HG03378 (cell line): ENCODE data around the gene KCNH4.
"Not testable (repeated sequence)": the region's sequence is repeated elsewhere in the genome, so short reads cannot be mapped to it uniquely, and the experiment has no call there.

ENCODE experiments used
- ATAC-seq: cut with Tn5 transposase; IDR thresholded peaks from one replicate; pipeline ENCODE4 v1.9.1; 2021; ENCODE audit warnings: mild to moderate bottlenecking, moderate library complexity; ENCODE audit not compliant: unreplicated experiment

KCNH4 gene

DNA sequence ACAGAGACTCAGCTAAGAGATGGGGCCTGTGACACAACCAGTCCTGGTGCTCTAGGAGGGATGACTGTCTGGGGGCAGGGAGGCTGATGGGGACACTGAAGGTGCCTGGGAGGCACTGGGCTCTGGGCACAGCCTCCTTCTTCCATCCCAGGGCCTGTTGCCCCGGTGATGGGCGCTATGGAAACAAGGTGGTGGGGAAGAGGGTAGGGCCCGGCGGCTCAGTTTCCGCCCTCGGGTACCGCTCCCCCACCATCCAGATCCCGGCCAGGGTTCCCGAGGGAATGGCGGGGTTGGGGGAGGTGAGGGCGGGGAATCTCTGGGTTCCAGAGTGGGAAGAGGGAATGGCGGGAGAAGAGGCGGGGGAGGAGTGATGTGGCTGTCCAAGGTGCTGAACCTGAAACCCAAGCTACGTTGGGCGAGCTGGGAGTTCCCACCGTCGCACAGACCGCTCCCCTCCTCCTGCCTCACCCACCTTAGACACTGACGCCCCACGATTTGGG, 981 bp downstream of the KCNH4 start:
- no peak for ATAC-seq

DNA sequence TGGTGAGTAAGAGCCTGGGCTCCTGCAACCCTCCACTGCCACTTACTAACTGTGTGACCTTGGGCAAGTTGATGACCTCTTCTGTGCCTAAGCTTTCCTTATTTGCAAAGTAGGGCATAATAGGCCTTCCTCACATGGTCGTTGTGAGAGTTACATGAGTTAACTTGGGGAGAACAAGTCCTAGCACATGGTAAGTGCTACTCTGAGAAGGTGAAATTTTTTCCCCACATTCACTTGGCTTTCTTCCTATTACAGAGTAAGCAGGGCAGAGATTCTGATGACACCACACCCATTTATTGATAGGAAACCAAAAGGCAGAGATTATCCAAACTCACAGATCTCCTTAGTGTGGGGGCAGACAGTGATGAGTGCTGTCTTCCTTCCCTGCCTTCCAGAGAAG, 1.6 kb downstream of the KCNH4 start:
- ATAC-seq: no peak

DNA sequence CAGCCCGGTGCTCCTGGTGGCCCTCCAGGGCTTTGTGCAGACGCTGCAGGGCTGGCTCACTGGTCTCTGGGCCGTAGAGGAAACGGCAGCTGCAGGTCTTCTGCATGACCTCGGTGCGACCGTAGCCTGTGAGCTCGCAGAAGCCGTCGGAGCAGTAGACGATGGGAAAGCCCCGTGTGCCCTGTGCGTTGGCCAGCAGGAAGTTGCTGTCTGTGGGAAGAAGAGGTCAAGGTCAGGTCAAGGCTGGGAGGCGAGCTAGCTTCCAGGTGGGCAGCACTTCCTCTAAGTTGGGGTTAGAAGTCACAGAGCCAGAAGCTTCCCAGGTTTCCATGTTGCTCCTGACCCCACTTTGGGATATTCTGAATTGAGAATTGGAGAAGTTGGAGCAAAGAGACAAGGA, 2.1 kb downstream of the KCNH4 start:
- ATAC-seq: no peak

DNA sequence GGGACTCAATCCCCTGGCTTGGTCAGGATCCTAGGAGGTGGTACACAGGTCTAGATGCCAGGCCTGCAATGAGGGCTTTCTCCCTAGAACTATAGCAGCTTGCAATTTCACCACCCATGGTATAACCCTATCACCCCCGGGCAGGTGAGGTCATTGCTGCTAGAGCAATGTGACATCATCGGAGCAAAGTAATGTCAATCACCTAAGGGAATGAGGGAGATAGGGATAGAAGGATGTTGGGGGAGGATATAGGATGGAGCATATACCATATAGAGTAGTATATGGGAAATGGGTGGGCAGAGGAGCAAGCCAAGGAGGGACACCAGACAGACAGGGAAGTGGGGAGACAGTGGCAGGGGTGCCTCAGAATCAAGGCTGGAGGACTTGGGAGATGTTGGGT, 3.3 kb downstream of the KCNH4 start:
- no peak for ATAC-seq

DNA sequence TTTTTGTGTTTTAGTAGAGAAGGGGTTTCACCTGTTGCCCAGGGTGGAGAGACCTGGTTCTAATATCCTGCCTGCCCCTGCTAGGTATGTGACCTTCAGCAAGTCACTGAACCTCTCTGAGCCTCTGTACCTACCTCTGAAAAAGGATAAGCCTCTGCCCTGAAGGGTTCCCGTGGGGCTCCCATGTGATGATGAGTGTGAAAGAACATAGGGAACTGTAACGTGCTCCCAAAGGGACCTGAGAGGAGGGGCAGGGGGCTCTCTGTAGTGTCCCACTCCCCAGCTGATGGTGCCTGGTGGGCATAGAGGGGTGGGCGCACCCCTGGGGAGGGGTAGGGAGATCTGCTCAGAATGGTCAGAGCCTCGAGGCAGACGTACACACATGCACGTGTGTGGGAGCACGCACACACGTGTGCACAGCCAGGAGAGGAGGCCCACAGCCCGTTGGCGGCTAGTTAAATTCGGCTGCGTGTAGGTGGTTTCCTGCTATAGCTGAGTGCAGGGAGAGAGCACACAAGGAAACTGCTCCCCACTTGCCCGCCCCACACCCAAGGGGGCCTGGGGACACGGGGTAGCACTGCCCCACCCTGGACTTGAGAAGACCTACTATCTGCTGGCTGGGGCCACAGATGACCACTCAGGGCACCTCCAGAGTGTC, 6.7 kb downstream of the KCNH4 start:
- no peak for ATAC-seq

DNA sequence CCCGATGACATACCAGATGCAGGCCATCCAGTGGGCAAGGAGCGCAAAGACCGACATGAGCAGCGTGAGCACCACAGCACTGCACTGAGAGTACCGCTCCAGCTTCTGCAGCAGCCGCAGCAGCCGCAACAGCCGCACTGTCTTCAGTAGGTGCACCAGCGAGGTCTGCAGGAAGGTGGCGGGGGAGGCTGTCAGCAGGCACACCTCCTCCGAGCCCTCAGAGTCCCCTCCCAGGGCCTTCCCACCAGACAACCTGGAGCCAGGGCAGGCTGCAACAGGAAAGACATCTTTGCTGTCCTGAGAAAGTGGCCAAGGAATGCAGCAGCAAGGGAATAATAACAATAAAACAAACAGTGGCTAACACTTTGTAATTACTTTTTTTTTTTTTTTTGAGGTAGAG, 9.1 kb downstream of the KCNH4 start:
- no peak for ATAC-seq

DNA sequence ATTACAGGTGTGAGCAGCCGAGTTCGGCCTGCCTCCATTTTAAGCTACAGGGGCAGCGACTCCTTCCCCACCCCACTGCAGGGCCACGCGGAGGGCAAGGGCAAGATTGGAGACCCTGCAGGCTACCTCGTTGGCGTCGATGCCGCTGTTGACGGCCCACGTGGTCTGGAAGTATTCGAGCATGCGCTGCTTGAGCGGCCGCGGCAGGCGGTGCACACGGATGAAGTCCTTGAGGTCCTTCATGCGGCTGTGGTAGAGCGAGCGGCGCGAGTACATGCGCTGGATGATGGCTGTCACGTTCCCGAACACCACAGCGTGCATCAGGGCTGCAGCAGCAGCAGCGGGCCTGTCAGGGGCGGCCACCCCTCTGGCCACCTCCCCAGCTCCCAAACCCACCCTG, 11.6 kb downstream of the KCNH4 start:
- no peak for ATAC-seq

DNA sequence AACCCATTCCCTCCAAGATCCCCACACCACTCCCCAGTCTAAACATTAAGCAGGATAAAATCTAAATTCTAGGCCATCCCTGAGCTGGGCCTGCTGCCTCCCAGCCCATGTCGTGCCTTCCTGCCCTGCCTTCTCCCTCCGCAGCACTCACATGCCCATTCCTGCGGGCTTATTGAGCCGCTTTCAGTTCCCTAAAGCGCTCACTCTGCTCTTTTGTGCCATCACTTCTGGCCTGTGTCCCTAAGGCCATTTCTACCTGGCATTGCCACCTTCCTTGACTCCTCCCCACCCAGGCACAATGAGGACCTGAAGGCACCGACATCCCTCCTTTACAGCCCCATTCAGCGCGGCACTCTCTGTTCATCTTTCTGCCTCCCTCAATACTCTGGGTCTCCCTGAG, 13.1 kb downstream of the KCNH4 start:
- ATAC-seq: no peak

DNA sequence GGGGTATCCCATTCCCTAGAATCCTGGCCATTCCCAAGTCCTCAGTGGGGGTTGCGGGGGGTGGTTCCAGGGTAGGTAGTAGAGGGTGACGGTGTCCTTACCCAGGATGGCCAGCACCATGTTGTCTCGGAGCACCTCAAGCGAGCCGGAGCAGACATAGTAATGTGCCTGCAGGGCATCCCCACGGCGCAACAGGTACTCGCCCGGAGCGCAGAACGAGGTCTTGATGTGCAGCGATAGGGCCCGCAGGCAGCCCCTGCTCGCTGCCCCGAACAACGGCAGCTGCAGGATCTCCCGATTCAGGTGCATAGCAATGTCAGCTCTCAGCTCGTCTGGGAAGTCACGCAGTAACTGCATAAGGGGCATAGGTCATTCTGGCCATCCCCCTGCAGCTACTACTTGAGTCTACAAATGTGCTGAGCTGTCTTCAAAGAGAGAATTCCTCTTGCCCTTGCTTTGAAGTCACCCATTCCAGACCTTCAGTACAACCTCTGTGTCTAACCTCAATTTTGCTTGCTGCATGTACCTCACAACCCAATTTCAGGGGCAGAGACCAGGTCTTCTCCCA, 14.7 kb downstream of the KCNH4 start:
- no peak for ATAC-seq

DNA sequence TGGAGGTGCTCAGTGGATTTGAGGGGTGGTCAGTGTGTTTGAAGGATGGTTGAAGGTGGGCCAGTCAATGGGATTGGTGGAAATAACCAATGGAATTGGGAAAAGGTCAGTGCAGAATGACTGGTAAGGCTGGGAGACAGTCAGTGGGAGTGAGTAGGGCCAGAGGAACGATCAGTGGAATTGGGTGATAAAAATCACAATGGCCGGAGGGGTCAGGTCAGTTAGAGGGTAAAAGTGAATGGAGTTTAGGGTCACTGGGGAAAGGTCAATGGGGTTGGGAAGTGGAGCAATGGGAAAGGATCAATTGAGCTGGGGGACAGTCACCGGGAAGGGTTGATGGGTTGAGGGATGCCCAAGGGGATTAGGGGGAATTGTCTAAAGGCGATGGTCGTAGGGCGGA, 15.2 kb downstream of the KCNH4 start:
- no peak for ATAC-seq

DNA sequence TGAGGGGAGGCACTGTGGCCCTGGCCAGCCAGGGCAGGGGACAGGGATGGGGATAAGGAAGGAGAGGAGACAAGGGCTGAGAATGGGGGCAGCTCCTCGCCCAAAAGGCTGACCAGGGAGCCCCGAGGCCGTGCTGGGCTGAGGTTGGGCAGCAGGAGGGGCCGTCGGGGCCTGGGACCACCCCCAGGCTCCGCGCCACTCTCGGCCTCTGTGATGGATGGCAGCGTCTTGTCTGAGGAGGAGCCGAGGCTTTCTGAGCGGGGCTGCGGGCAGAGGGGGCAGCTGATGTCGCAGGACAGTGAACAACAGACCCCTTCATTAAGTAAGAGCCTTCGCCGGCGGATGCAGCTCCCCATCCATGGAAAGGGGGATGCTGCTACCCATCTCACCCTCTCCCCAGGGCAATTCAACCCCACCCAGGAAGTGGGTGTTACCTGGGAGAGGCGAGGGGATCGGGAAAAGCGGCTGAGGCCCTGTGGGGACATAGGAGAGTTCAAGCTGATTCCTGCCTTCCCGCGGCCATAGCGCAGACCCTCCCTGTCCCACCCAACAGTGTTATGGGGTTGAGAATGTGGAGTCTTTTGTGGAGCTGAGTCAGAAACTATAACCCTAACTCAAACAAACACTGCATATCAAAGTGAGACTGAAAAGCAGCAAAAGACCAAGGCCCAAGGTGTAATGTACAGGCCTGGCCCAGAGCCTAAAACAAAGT, 17.1 kb downstream of the KCNH4 start:
- no peak for ATAC-seq

DNA sequence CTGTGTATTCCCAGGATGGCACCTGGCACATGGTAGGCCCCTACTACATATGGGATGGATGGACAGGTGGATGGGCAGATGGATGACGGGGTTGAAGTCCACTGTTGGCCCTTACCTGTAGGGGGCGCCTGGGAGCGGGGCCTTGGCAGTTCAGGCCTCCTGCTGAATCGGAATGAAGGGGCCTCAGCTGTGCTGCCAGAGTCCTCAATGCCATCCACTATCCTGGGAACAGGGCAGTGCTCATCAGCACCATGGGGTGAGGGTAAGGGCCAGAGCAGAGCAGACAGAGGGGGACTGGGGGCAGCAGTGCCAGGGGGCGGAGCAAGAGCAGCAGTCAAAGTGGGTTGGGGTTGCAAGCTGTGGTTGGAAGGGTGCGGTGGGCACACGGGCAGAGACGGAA, 17.8 kb downstream of the KCNH4 start:
- no peak for ATAC-seq

DNA sequence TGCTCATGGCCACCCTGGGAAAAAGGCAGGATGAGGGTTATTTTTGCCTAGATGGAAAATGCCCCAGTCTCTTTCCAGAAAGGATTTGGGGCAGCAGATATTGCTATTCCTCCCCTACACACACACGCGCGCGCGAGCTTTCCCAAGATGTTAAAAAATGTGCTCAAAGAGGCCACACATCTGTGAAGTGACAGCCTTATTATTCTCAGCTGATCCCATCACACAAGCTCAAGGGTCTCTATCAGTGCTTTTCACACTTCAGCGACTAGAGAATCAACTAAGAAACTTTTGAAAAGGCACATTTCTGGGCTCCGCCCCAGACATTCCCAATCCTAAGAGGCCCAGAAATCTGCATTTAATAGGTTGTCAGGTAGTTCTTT, 20.4 kb downstream of the KCNH4 start:
- ATAC-seq: no peak

DNA sequence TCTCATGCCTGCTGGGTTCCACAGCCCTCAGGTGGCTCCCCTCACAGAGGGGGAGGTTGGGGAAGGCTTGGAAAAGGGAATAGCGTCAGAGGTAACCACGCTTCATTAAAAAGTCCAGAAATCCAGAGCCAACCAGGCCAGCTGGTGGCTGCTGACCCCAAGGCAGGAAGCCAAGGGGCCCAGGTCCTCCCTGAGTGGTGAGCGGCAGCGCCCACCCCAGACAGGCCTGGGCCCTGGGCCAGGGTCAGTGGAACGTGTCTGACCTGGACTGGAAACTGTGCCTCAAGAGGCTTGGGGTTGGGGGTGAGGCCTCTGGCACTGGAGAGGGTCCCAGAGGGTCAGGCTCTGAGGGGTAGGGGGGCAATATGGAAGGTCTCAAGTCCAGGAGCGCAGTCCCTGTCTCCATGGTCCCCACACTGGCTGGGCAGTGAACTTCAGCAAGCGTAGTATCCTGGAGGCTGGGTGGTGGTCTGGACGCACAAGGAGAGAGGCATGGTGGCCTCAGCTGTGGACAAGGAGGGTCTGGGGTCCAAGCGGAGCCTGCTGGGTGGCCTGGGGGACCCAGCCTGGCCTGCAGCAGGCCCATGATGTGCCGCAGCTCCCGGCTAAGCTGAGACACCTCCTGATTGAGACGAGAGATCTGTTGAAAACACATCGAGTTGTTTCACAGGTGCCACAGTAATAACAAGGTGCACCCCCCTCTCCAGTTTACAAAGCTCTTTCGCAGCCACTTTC, 21.0 kb downstream of the KCNH4 start:
- no peak for ATAC-seq

DNA sequence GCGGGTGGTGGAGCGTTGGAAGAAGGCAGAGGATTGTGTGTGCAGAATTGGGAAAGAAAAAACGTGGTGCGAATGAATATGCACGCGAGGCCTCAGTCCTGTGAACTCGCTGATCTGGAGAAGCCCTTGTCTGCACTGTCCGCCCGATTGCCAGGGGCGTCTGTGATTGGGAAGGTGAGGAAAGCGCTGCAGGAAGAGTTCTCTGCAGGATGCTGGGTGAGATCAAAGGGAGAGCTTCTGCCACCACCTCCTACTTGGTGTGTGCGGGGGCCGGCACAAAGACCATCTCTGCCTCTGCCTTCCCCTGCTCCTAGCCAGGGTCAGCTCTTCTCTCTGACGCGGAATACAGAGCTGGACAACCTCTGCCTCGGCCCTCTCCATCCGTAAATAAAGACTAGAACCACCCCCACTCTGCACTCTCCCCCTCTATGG, 25.3 kb downstream of the KCNH4 start:
- no peak for ATAC-seq

DNA sequence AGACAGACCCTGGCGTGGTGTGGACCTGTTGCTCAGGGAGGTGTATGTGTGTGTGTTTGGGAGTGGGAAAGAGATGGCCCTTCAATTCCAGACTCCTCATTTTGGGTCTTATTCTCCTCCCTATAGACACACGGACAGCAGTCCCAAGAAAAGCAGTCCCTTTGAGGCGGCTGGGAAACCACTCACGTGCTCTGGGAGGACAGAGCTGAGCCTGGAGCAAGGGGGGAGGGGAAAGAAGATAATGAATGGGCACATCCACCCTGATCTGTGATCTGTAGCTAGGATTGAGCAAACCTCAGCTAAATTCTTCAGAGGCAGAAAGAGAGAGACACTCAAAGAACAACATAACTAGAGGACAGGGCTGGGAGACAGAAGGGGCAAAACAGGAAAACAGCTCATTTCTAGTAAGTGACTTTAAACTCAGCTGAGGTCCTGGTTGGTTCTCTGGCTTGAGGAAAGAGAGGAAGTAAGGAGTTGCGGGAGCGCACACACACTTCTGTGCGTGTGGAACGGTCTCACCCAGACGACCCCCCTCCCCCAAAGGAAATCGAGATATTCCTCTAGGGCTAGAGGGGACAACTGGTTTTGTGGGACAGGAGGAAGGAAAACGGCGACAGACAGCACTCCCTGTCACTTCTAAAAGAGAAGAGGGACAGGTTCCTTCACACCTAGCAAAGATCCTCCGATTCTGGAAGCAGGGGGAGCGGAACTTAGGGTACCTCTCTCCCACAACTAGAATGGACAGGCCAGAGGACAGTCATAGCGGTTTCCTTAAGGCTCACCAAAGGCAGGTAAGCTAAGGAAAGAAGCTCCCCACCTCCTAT, 26.8 kb downstream of the KCNH4 start:
- ATAC-seq: no peak

DNA sequence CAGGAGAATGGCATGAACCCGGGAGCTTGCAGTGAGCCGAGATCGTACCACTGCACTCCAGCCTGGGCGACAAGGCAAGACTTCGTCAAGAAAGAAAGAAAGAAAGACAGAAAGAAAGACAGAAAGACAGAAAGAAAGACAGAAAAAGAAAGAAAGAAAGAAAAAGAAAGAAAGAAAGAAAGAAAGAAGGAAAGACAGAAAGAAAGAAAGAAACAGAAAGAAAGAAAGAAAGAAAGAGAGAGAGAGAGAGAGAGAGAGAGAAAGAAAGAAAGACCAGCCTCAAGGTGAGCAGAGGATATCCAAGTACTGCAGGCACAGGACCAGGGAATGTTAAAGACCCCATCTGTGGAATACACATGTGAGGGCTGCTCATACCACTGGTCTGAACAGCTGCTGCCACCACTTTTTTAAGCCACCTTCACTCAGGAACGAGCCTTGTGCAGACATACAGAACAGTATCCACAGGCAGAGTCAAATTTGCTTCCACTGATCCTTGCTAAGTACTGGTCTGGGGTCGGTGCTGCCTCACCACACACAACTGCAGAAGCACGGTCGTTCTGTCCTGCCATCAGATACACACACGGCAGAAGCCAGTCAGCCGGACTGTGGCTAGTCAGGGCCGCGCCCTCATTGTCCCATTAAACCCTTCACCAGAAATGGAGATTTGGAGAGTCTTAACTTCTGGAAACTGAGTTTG, 33.9 kb downstream of the KCNH4 start:
- no peak for ATAC-seq

DNA sequence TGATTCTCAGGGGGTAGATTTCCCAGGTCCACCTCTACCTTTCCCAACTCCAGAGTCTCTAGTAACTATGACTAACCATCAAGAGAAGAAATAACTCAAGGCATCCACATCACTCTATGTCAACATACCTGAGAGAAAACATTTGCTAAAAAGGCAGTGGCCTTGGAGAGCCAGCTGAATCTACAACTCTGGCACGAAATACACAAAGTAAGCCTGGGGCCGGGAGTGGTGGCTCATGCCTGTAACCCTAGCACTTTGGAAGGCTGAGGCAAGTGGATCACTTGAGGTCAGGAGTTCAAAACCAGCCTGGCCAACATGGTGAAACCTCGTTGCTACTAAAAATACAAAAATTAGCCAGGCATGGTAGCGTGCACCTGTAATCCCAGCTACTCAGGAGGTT, 37.8 kb downstream of the KCNH4 start:
- not testable (repeated sequence) for ATAC-seq

DNA sequence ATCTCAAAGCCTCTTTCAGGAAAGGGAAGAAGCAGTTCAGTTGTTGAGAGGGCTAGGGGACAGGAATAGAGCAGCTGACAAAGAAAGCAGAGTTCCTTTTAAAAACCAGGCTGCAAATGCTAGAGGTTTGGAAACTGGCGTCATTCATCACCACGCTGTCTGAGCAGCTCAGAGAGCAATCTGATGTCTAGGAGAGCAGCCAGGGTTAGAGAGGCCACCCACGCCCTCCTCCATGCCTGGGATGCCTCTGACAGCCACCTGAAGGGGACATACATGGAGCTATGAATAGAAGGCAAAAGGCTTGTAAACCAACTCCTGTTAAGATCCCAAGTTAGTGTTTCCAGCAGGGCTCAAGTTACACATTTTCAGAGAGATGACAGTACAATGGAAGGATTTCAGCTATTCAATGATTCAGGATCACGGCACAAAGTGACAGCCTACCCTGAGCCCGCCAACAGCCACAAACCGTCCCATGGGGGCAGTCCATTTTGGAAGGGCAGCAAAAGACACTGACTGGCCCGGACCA, 38.5 kb downstream of the KCNH4 start:
- no peak for ATAC-seq

DNA sequence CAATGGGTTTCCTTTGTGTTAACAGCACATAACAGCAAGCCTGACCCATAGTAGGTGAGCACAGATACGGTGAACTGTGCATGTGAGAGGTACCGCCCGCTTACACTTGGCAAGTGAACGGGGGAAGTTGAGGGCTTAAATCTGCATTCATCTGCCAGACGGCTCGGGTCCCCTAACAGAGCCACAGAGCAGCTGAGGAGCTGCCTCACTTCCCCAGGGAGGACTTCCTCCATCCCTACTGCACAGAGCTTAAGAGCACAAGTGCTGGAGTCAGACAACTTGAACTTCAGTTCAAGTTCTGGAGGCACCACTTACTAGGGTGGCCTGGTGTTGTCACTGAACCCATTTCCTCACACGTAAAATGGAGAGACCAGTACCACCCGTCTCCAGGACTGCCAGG, 39.6 kb downstream of the KCNH4 start:
- no peak for ATAC-seq
